C4-2B (cell line): ENCODE results near the gene RAPGEF1.

Experiments
- ZFX ChIP-seq: fragments of 450-650 bp; IDR thresholded peaks from 2 replicates; pipeline ENCODE4 v1.6.1; 2017
- TF ChIP-seq, protein P1 (sequence below): fragments of 450-650 bp; conservative IDR thresholded peaks from 2 replicates; pipeline ENCODE4 v1.5.1; 2017; ENCODE audit warnings: mild to moderate bottlenecking

DNA sequence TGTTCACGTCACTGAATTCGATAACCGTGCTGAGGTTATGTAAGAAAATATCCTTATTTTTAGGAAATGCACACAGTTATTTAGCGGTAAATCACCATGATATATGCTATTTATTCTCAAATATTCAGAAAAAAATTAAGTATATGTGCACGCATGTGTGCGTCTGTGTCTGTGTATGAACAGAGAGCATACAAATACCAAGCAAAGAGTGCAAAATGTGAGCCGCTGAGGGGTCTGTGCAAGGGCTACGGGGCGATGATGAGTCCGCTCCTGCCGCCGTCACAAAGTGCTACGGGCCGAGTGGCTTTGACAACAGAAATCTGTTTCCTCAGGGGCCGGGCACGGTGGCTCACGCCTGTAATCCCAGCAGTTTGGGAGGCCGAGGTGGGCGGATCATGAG is 201.9 kb downstream of the RAPGEF1 start:
- TF ChIP-seq, protein P1, sequence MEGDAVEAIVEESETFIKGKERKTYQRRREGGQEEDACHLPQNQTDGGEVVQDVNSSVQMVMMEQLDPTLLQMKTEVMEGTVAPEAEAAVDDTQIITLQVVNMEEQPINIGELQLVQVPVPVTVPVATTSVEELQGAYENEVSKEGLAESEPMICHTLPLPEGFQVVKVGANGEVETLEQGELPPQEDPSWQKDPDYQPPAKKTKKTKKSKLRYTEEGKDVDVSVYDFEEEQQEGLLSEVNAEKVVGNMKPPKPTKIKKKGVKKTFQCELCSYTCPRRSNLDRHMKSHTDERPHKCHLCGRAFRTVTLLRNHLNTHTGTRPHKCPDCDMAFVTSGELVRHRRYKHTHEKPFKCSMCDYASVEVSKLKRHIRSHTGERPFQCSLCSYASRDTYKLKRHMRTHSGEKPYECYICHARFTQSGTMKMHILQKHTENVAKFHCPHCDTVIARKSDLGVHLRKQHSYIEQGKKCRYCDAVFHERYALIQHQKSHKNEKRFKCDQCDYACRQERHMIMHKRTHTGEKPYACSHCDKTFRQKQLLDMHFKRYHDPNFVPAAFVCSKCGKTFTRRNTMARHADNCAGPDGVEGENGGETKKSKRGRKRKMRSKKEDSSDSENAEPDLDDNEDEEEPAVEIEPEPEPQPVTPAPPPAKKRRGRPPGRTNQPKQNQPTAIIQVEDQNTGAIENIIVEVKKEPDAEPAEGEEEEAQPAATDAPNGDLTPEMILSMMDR: no peak
- TF ChIP-seq ZFX: no peak
